Nephron (organoid): ENCODE results near the gene CPSF3.

Experiments
- H3K27ac Mint-ChIP-seq, 3 experiments: 2 replicates each; pipeline ENCODE4 v1.8.0; 2020; ENCODE audit warnings: mixed read lengths in 3 of 3, mild to moderate bottlenecking in 2 of 3, moderate library complexity in 1 of 3
- H3K27me3 Mint-ChIP-seq: 2 replicates; pipeline ENCODE4 v1.8.0; 2021; ENCODE audit warnings: low read depth, mild to moderate bottlenecking, moderate library complexity, mixed read lengths
- H3K36me3 Mint-ChIP-seq: 2 replicates; pipeline ENCODE4 v1.8.0; 2020; ENCODE audit warnings: low read depth, mixed read lengths
- H3K4me1 Mint-ChIP-seq: 2 replicates; pipeline ENCODE4 v1.8.0; 2020; ENCODE audit warnings: mixed read lengths
- H3K4me3 Mint-ChIP-seq, 3 experiments: 2 replicates each; pipeline ENCODE4 v1.8.0; 2020; ENCODE audit warnings: mild to moderate bottlenecking in 3 of 3, mixed read lengths in 3 of 3, moderate library complexity in 2 of 3
- H3K9me3 Mint-ChIP-seq: 2 replicates; pipeline ENCODE4 v1.8.0; 2020; ENCODE audit warnings: mixed read lengths
- TF ChIP-seq, protein P1 (sequence below), 3 experiments: fragments of 200-600 bp; sonication (generic); IDR thresholded peaks; one replicate each; pipeline ENCODE4 v1.5.0; 2021; ENCODE audit warnings: antibody characterized with exemption in 3 of 3; ENCODE audit not compliant: unreplicated experiment in 3 of 3

CPSF3 gene

DNA sequence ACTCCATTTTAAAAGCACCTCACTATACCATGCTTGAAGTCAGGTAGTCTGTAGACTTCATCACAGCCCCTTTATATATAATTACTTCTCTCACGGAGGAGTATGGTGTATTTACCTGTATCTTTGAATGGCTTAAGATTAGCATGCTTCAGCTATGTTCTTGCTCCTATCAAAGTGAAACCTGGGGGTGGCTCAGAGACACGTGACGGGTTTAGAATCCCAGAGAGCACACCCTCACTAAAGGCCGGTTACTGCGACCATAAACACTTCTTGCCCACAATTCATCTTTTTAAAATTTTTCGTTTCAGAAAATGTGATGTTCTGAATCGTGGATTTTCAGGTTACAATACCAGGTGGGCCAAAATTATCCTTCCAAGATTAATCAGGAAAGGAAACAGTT is 54.5 kb downstream of the CPSF3 start:
- H3K27me3 Mint-ChIP-seq: no peaks in the 10 kb centered on the region

DNA sequence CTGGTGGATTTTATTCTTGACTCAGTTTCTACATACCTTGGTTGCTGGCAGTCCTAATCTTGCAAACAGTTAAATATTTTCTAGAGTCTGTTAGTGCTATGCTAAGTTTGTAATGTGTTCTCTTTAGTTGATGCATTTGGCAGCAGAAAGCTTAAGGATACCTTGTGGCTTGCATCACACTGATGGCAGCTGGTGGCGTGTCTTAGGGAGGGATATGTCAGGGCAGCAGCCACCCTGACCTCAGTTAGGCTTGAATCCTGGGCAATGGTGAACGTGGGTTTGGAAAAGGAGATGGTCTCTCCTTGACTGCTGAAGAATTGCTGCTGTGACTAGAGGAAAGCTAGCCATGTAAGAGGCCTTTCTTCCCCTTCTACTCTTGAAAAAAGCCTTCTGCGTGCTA is 55.1 kb downstream of the CPSF3 start:
- H3K36me3 Mint-ChIP-seq: peaks cover 42% of the 10 kb centered on the region
- no peaks in the 10 kb centered on the region for H3K27me3 Mint-ChIP-seq
- peaks cover 18% of the 10 kb centered on the region for H3K4me1 Mint-ChIP-seq
- no peak overlapping the region for H3K27ac Mint-ChIP-seq
- peak overlapping the region in 1 of 3 experiments; percentile 39 for H3K4me3 Mint-ChIP-seq
- TF ChIP-seq, protein P1, sequence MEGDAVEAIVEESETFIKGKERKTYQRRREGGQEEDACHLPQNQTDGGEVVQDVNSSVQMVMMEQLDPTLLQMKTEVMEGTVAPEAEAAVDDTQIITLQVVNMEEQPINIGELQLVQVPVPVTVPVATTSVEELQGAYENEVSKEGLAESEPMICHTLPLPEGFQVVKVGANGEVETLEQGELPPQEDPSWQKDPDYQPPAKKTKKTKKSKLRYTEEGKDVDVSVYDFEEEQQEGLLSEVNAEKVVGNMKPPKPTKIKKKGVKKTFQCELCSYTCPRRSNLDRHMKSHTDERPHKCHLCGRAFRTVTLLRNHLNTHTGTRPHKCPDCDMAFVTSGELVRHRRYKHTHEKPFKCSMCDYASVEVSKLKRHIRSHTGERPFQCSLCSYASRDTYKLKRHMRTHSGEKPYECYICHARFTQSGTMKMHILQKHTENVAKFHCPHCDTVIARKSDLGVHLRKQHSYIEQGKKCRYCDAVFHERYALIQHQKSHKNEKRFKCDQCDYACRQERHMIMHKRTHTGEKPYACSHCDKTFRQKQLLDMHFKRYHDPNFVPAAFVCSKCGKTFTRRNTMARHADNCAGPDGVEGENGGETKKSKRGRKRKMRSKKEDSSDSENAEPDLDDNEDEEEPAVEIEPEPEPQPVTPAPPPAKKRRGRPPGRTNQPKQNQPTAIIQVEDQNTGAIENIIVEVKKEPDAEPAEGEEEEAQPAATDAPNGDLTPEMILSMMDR (IDR thresholded peaks at IDR 0.05; ENCODE audit: unreplicated experiment in 3 of 3): no peak
- H3K9me3 Mint-ChIP-seq: no peaks in the 10 kb centered on the region

More for the DNA sequence above, 54.5 kb downstream of the CPSF3 start:
- peaks cover 46% of the 10 kb centered on the region for H3K36me3 Mint-ChIP-seq
- peaks cover 18% of the 10 kb centered on the region for H3K4me1 Mint-ChIP-seq
- no peaks in the 10 kb centered on the region for H3K9me3 Mint-ChIP-seq
- TF ChIP-seq, protein P1 (IDR thresholded peaks at IDR 0.05; ENCODE audit: unreplicated experiment in 3 of 3): no peak
- H3K27ac Mint-ChIP-seq: no peak overlapping the region
- H3K4me3 Mint-ChIP-seq: no peak overlapping the region

DNA sequence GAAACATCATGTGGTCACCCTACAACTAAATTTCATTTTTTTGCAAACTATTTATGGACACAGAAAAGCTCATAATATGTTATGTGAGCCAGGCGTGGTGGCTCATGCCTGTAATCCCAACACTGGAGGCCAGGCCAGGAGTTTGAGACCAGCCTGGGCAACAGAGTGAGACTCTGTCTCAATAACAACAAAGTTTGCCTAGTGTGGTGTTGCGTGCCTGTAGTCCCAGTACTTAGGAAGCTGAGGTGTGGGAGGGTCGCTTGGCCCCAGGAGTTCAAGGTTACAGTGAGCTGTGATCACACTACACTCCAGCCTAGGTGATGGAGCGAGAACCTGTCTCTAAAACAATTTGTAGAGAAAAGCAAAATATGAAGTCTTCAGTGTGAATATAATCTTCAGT is 56.7 kb downstream of the CPSF3 start:
- H3K4me1 Mint-ChIP-seq: peaks cover 18% of the 10 kb centered on the region
- H3K36me3 Mint-ChIP-seq: peaks cover 57% of the 10 kb centered on the region
- H3K9me3 Mint-ChIP-seq: no peaks in the 10 kb centered on the region
- no peak overlapping the region for H3K27ac Mint-ChIP-seq
- no peaks in the 10 kb centered on the region for H3K27me3 Mint-ChIP-seq
- TF ChIP-seq, protein P1 (IDR thresholded peaks at IDR 0.05; ENCODE audit: unreplicated experiment in 3 of 3): no peak
- no peak overlapping the region for H3K4me3 Mint-ChIP-seq

DNA sequence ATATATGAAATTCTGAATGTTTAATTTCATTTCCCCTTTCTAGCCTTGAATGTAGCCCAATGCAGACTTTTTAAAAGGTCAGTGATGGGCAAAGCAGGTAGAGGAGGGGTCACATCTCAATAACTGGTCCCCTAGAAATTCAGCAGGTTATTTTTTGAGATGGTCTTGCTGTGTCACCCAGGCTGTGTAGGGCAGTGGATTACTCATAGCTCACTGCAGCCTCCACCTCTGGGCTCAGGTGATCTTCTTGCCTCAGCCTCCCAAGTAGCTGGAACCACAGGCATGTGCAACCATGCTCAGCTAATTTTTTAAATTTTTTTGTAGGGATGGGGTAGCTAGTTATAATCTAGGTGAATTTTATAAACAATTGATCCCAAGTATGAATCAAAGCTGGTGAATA is 59.7 kb downstream of the CPSF3 start:
- Mint-ChIP-seq H3K27me3 (no peaks in the 10 kb centered on the region), H3K4me3 (no peak overlapping the region), H3K9me3 (no peaks in the 10 kb centered on the region), H3K4me1 (no peaks in the 10 kb centered on the region), H3K27ac (no peak overlapping the region), H3K36me3 (peaks cover 71% of the 10 kb centered on the region)
- TF ChIP-seq, protein P1 (IDR thresholded peaks at IDR 0.05; ENCODE audit: unreplicated experiment in 3 of 3): no peak

DNA sequence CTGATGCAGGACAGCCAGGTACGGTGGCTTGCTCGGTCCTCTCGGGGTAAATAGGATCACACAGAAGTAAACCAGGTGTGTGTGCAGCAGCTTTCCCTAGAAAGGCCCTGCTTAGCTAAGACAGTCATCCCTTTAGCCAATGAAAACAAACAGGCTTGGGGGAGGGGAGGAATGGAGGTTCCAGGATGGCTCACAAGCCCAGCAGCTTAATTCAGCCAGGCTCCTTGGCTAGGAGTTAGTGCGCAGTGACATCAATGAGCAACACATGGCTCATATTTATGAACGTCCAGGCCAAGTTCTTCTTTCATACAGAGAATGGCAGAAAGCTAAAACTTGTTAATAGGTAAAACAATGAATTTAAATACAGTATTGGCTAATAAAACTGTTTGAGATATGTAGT is 61.1 kb downstream of the CPSF3 start:
- no peaks in the 10 kb centered on the region for H3K27me3 Mint-ChIP-seq
- no peaks in the 10 kb centered on the region for H3K4me1 Mint-ChIP-seq

More for the DNA sequence above, 61.1 kb downstream of the CPSF3 start:
- Mint-ChIP-seq H3K27ac (no peak overlapping the region), H3K4me3 (no peak overlapping the region), H3K36me3 (peaks cover 76% of the 10 kb centered on the region), H3K9me3 (no peaks in the 10 kb centered on the region)
- TF ChIP-seq, protein P1 (IDR thresholded peaks at IDR 0.05; ENCODE audit: unreplicated experiment in 3 of 3): no peak
